Measurements from ENCODE around the gene ZNF205. TPM values are rescaled to one million over a fixed set of nuclear protein-coding genes. Genes with fewer than 3 reads are reported as not detected.

The ZNF205 gene
- total and polyA plus RNA-seq, 2 of the 13 experiments (the other 11 are each of a cell fraction or from before 2014, with no cell fraction given) = 5.8 to 10.2 TPM

- TF ChIP-seq ZFP82 (CRISPR knock-in tag; IDR thresholded peaks at IDR 0.05; ENCODE audit: borderline replicate concordance) (0 out of 2 replicates have a peak, but pooled peaks have one; percentile 40), ZNF83 (CRISPR knock-in tag; IDR thresholded peaks at IDR 0.05; ENCODE audit: borderline replicate concordance) (no peak), FOXO4 (CRISPR knock-in tag; conservative IDR thresholded peaks at IDR 0.05) (no peak), NCOA2 (CRISPR knock-in tag; IDR thresholded peaks at IDR 0.05) (peak; percentile 45; the same call in 1 of the 2 replicates), AKAP8 (CRISPR knock-in tag; IDR thresholded peaks at IDR 0.05) (no peak), KDM2A (CRISPR knock-in tag; IDR thresholded peaks at IDR 0.05; ENCODE audit: borderline replicate concordance, low read depth) (peak; percentile 25; the same call in 1 of the 2 replicates), ARNTL (CRISPR knock-in tag; IDR thresholded peaks at IDR 0.05) (0 out of 2 replicates have a peak, but pooled peaks have one; percentile 37), EZH2 (conservative IDR thresholded peaks at IDR 0.05; ENCODE audit: low read depth, low read length) (no peak), ZNF619 (CRISPR knock-in tag; IDR thresholded peaks at IDR 0.05) (no peak), NFIC (IDR thresholded peaks at IDR 0.05; ENCODE audit: low read length) (0 out of 2 replicates have a peak, but pooled peaks have one; percentile 45), MEIS2 (CRISPR knock-in tag; IDR thresholded peaks at IDR 0.05) (no peak), CHD4 (IDR thresholded peaks at IDR 0.05; ENCODE audit: borderline replicate concordance, low read length) (peak; percentile 53; the same call in 1 of the 2 replicates), ARNT2 (CRISPR knock-in tag; IDR thresholded peaks at IDR 0.05; ENCODE audit: low read depth) (0 out of 2 replicates have a peak, but pooled peaks have one; percentile 25), ZNF878 (CRISPR knock-in tag; IDR thresholded peaks at IDR 0.05) (peak; percentile 61; the same call in 1 of the 2 replicates), ZNF747 (CRISPR knock-in tag; IDR thresholded peaks at IDR 0.05; ENCODE audit: borderline replicate concordance) (0 out of 2 replicates have a peak, but pooled peaks have one; percentile 46), SOX13 (IDR thresholded peaks at IDR 0.05) (no peak), SOX13 (CRISPR knock-in tag; conservative IDR thresholded peaks at IDR 0.05 in 1 of 2, IDR thresholded peaks at IDR 0.05 in 1 of 2) (peak in 1 of 2 experiments; percentile 37; a peak in 1 of 4 replicates), SALL1 (CRISPR knock-in tag; IDR thresholded peaks at IDR 0.05) (peak; percentile 36; the same call in 1 of the 2 replicates), SETDB1 (CRISPR knock-in tag; IDR thresholded peaks at IDR 0.05; ENCODE audit: borderline replicate concordance) (no peak), SIN3A (IDR thresholded peaks at IDR 0.05; ENCODE audit: borderline replicate concordance, low read depth, low read length) (0 out of 2 replicates have a peak, but pooled peaks have one; percentile 38), ELF3 (CRISPR knock-in tag; IDR thresholded peaks at IDR 0.05) (peak; percentile 71; the same call in 1 of the 2 replicates), ZNF563 (CRISPR knock-in tag; IDR thresholded peaks at IDR 0.05) (peak; percentile 61; the same call in 1 of the 2 replicates), YY1 (IDR thresholded peaks at IDR 0.05; ENCODE audit: insufficient read depth, insufficient replicate concordance, low read depth, low read length) (peak; percentile 54), TBL1XR1 (IDR thresholded peaks at IDR 0.05; ENCODE audit: borderline replicate concordance, low read length, partially characterized antibody) (peak; percentile 20), MZF1 (CRISPR knock-in tag; IDR thresholded peaks at IDR 0.05; ENCODE audit: borderline replicate concordance) (no peak), CEBPB (IDR thresholded peaks at IDR 0.05; ENCODE audit: borderline replicate concordance, low read depth, low read length) (no peak), RFX3 (CRISPR knock-in tag; IDR thresholded peaks at IDR 0.05) (no peak), ZNF547 (CRISPR knock-in tag; IDR thresholded peaks at IDR 0.05) (peak; percentile 68; the same call in 1 of the 2 replicates)
- TF ChIP-seq, protein P1, sequence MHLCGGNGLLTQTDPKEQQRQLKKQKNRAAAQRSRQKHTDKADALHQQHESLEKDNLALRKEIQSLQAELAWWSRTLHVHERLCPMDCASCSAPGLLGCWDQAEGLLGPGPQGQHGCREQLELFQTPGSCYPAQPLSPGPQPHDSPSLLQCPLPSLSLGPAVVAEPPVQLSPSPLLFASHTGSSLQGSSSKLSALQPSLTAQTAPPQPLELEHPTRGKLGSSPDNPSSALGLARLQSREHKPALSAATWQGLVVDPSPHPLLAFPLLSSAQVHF (CRISPR knock-in tag; IDR thresholded peaks at IDR 0.05) = no peak
Measured at GRCh38 chr16:3157229-3158025, 45.0 kb downstream of the ZNF205 start (continued).

Measured in HepG2 (cell line).